K562 (cell line): Measurements from ENCODE around the gene CDK5RAP3. TPM values are rescaled to one million over a fixed set of nuclear protein-coding genes. Genes with fewer than 3 reads are reported as not detected.

Experiments
- ARID2 ChIP-seq: fragments of 450-650 bp; IDR thresholded peaks from 2 replicates; pipeline ENCODE4 v1.6.1; 2017; ENCODE audit warnings: antibody characterized with exemption, mild to moderate bottlenecking
- BRF1 ChIP-seq: IDR thresholded peaks from 3 replicates; pipeline ENCODE4 v1.6.1; 2011; ENCODE audit warnings: borderline replicate concordance, mild to moderate bottlenecking; ENCODE audit not compliant: insufficient read length; ENCODE audit errors: extremely low read depth
- CAMTA2 ChIP-seq: fragments of 250-450 bp; sonication (Bioruptor Pico); conservative IDR thresholded peaks from 2 replicates; pipeline ENCODE4 v1.5.1; 2022
- CHD1 ChIP-seq: fragments of 200-600 bp; sonication (generic); IDR thresholded peaks from one replicate; pipeline ENCODE4 v1.6.1; 2012; ENCODE audit warnings: mild to moderate bottlenecking, moderate library complexity, low read length, inconsistent platforms
- ETV5 ChIP-seq: sonication (generic); formaldehyde crosslinking; IDR thresholded peaks from 2 replicates; pipeline ENCODE4 v1.4.0; 2020; ENCODE audit warnings: low read depth, mild to moderate bottlenecking, missing genetic modification reagents
- FOXJ3 ChIP-seq: sonication (generic); formaldehyde crosslinking; IDR thresholded peaks from 2 replicates; pipeline ENCODE4 v1.4.0; 2020; ENCODE audit warnings: mild to moderate bottlenecking, missing genetic modification reagents
- HDAC2 ChIP-seq: fragments of 450-650 bp; IDR thresholded peaks from 2 replicates; pipeline ENCODE4 v1.6.1; 2016; ENCODE audit warnings: mild to moderate bottlenecking
- MIER1 ChIP-seq: fragments of 450-650 bp; IDR thresholded peaks from 2 replicates; pipeline ENCODE4 v1.6.1; 2016; ENCODE audit warnings: antibody characterized with exemption, mild to moderate bottlenecking, low read depth
- POLR2G ChIP-seq: fragments of 200-400 bp; formaldehyde crosslinking; IDR thresholded peaks from 2 replicates; pipeline ENCODE4 v1.6.1; 2017; ENCODE audit warnings: low read depth, mild to moderate bottlenecking, antibody characterized with exemption, low read length, moderate library complexity
- RBM25 ChIP-seq: fragments of 200-400 bp; formaldehyde crosslinking; IDR thresholded peaks from 2 replicates; pipeline ENCODE4 v1.6.1; 2018; ENCODE audit warnings: low read length, low read depth, moderate library complexity; ENCODE audit not compliant: severe bottlenecking
- RCOR1 ChIP-seq, 2 experiments: IDR thresholded peaks; 2 replicates each; pipeline ENCODE4 v1.6.1; 2012; ENCODE audit warnings: low read depth in 2 of 2, low read length in 2 of 2, borderline replicate concordance in 1 of 2, improper control_type of control experiment in 1 of 2
- SMAD4 ChIP-seq: fragments of 250-450 bp; sonication (Bioruptor Pico); conservative IDR thresholded peaks from 2 replicates; pipeline ENCODE4 v1.8.0; 2021; ENCODE audit warnings: inconsistent platforms, mild to moderate bottlenecking, moderate library complexity
- SMARCA4 ChIP-seq: fragments of 450-650 bp; IDR thresholded peaks from 2 replicates; pipeline ENCODE4 v1.6.1; 2016
- SPI1 ChIP-seq: IDR thresholded peaks from 2 replicates; pipeline ENCODE4 v1.6.1; 2011; ENCODE audit warnings: low read depth, low read length, control low read depth, borderline replicate concordance
- SREBF1 ChIP-seq: fragments of 150-350 bp; IDR thresholded peaks from 2 replicates; pipeline ENCODE4 v1.6.1; 2014; ENCODE audit warnings: antibody characterized with exemption, low read depth, low read length, borderline replicate concordance
- TRIM24 ChIP-seq, 2 experiments: fragments of 450-650 bp; IDR thresholded peaks; 2 replicates each; pipeline ENCODE4 v1.6.1; 2016
- TRIM28 ChIP-seq: fragments of 450-650 bp; IDR thresholded peaks from 2 replicates; pipeline ENCODE4 v1.6.1; 2017
- U2AF1 ChIP-seq: fragments of 200-400 bp; formaldehyde crosslinking; optimal IDR thresholded peaks from 2 replicates; pipeline ENCODE3; 2017; ENCODE audit warnings: mild to moderate bottlenecking, low read depth, low read length, moderate library complexity
- XRCC3 ChIP-seq: fragments of 450-650 bp; IDR thresholded peaks from 2 replicates; pipeline ENCODE4 v1.6.1; 2017; ENCODE audit warnings: mild to moderate bottlenecking, moderate library complexity
- ZBED1 ChIP-seq: IDR thresholded peaks from 2 replicates; pipeline ENCODE4 v1.6.1; 2014
- ZFP30 ChIP-seq: fragments of 250-450 bp; sonication (Bioruptor Pico); IDR thresholded peaks from 2 replicates; pipeline ENCODE4 v1.8.0; 2022; ENCODE audit warnings: moderate library complexity, mild to moderate bottlenecking, inconsistent platforms, borderline replicate concordance
- ZNF146 ChIP-seq: IDR thresholded peaks from one replicate; pipeline ENCODE4 v1.6.1; 2018; ENCODE audit warnings: missing compliant biosample characterization; ENCODE audit not compliant: unreplicated experiment
- ZNF444 ChIP-seq: fragments of 250-450 bp; sonication (Bioruptor Pico); IDR thresholded peaks from 2 replicates; pipeline ENCODE4 v1.4.0; 2020; ENCODE audit warnings: mild to moderate bottlenecking, moderate library complexity
- polyA plus RNA-seq, 8 experiments: library from polyadenylated mRNA; depleted of rRNA in 4 of 8; stranded (reverse) in 5 of 8; unstranded in 3 of 8; fragments of >200 nt; fragmentation: Nextera tagmentation in 2 of 8; fragmentation: Illumina TruSeq in 1 of 8; extraction: Ambion mirVana in 2 of 8; extraction: Trizol in 1 of 8; gene quantifications; 2 replicates each; pipeline versions ENCODE4 v1.2.1 to v1.2.3, GENCODE V29; 2011 to 2014; ENCODE audit warnings: inconsistent platforms in 1 of 8, missing spikeins in 1 of 8
- total RNA-seq, 7 experiments: library from RNA; depleted of rRNA in 6 of 7; stranded (reverse); fragments of >200 nt in 6 of 7; fragmentation: Illumina TruSeq in 2 of 7; extraction: Trizol in 2 of 7; gene quantifications; 2 replicates each; pipeline versions ENCODE4 v1.2.1 to v1.2.3, GENCODE V29; 2011 to 2021; ENCODE audit warnings: low replicate concordance in 1 of 7
- TF ChIP-seq, protein P1 (sequence below): fragments of 250-450 bp; sonication (Bioruptor Pico); IDR thresholded peaks from 2 replicates; pipeline ENCODE4 v1.8.0; 2022; ENCODE audit warnings: inconsistent platforms
- TF ChIP-seq, protein P2 (sequence below), 2 experiments: fragments of 250-450 bp in 1 of 2; fragments of 450-650 bp in 1 of 2; sonication (Bioruptor Pico) in 1 of 2; IDR thresholded peaks; 2 replicates each; pipeline versions ENCODE4 v1.6.1 to v1.8.0; 2016 to 2021; ENCODE audit warnings: mild to moderate bottlenecking in 2 of 2, moderate library complexity in 2 of 2, missing compliant biosample characterization in 1 of 2, missing genetic modification characterization in 1 of 2
- TF ChIP-seq, protein P3 (sequence below): fragments of 250-450 bp; sonication (Bioruptor Pico); IDR thresholded peaks from 2 replicates; pipeline ENCODE4 v1.5.0; 2021; ENCODE audit warnings: mild to moderate bottlenecking, moderate library complexity

Gene CDK5RAP3
- total and polyA plus RNA-seq, 9 of the 15 experiments (the other 6 are each of a cell fraction or from before 2014, with no cell fraction given), result 44.2 to 202 (median 91.5) TPM

GRCh38 chr17:47982091-47982617, 11.2 kb downstream of the CDK5RAP3 start (continued):
- peak; percentile 84; the same call in 1 of the 2 replicates for TF ChIP-seq ETV5 (CRISPR knock-in tag)
- TF ChIP-seq XRCC3, result no peak
- TF ChIP-seq, protein P1, sequence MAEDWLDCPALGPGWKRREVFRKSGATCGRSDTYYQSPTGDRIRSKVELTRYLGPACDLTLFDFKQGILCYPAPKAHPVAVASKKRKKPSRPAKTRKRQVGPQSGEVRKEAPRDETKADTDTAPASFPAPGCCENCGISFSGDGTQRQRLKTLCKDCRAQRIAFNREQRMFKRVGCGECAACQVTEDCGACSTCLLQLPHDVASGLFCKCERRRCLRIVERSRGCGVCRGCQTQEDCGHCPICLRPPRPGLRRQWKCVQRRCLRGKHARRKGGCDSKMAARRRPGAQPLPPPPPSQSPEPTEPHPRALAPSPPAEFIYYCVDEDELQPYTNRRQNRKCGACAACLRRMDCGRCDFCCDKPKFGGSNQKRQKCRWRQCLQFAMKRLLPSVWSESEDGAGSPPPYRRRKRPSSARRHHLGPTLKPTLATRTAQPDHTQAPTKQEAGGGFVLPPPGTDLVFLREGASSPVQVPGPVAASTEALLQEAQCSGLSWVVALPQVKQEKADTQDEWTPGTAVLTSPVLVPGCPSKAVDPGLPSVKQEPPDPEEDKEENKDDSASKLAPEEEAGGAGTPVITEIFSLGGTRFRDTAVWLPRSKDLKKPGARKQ (CRISPR knock-in tag), result no peak
- TF ChIP-seq SREBF1, result no peak
- TF ChIP-seq MIER1, result no peak
- TF ChIP-seq TRIM24 (IDR thresholded peaks at IDR 0.05), result peak in 1 of 2 experiments; percentile 51; a peak in 2 of 4 replicates
- TF ChIP-seq TRIM28, result peak; percentile 63; the same call in 1 of the 2 replicates
- peak; percentile 37 for TF ChIP-seq CHD1
- TF ChIP-seq U2AF1, result no peak
- peak; percentile 36; the same call in 1 of the 2 replicates for TF ChIP-seq SMAD4
- no peak for TF ChIP-seq RBM25
- no peak for TF ChIP-seq SPI1
- TF ChIP-seq ARID2, result no peak
- TF ChIP-seq, protein P2, sequence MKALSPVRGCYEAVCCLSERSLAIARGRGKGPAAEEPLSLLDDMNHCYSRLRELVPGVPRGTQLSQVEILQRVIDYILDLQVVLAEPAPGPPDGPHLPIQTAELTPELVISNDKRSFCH (CRISPR knock-in tag; IDR thresholded peaks at IDR 0.05), result no peak
- TF ChIP-seq, protein P2 (tag; IDR thresholded peaks at IDR 0.05), result peak; percentile 69; the same call in 1 of the 2 replicates
- TF ChIP-seq ZBED1, result peak; percentile 35; the same call in 1 of the 2 replicates
- TF ChIP-seq, protein P3, sequence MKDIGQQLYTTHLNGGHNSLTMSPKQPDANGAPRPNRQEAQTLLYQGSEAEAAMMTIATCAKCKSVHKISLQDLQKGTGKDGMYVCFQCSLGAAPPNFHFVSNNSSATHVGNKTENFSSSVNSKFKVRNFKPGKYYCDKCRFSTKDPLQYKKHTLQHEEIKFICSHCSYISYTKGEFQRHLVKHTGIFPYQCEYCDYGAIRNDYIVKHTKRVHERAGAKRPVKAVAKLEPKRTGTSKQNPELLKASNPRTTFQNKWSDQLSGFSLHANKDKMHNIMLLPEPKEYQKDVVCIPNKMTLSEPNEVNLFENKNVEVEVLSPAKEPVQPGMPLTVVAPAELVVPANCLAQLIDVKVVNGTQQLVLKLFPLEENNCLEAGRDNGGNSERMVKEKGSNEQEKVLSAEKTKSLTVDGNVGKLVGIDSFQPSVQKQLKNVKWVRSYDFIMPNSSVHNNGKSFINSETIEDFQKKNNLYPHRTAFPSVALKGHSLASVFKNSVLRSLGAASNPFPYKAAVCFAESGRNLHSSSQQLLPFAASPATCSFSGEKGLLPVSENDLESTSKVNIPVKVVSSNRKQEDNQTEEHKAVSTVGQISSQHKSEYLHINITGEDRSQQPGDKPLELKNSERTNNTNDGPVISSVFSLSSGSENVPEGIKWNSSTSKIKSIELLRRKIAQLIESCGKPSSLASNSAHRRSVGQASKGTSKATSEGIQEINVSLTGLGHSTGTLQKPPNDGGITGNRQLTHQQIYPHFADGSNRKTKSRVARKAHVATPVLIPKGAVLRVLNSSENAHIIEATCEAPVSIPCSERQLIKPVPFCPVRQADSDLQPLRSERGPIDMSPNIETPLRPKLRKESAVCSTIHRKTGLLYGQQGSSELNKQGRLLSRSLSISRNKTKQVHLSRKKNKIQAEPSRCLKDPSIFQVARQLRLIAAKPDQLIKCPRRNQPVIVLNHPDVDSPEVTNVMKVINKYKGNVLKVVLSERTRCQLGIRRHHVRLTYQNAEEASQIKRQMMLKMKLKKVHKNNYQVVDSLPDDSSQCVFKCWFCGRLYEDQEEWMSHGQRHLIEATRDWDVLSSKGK (CRISPR knock-in tag), result no peak
- peak; percentile 75 for TF ChIP-seq SMARCA4
- no peak for TF ChIP-seq ZNF444 (CRISPR knock-in tag)
- no peak for TF ChIP-seq ZNF146 (CRISPR knock-in tag)
- TF ChIP-seq FOXJ3 (CRISPR knock-in tag), result no peak
- TF ChIP-seq BRF1, result no peak
- peak in 1 of 2 experiments; percentile 81; a peak in 2 of 4 replicates for TF ChIP-seq RCOR1 (IDR thresholded peaks at IDR 0.05; ENCODE audit: borderline replicate concordance in 1 of 2, low read depth in 2 of 2, low read length in 2 of 2)
- TF ChIP-seq CAMTA2 (CRISPR knock-in tag), result 0 out of 2 replicates have a peak, but pooled peaks have one; percentile 21
- TF ChIP-seq ZFP30, result no peak
- TF ChIP-seq HDAC2, result peak; percentile 43; the same call in 1 of the 2 replicates
- TF ChIP-seq POLR2G, result no peak
